ENCODE measurements around the gene TRIM34. TPM values are rescaled to one million over a fixed set of nuclear protein-coding genes. Genes with fewer than 3 reads are reported as not detected.

TRIM34 gene
- total RNA-seq, 4 donors from 2014 or later, result 1.5 to 9.8 (median 7.1) TPM

DNA sequence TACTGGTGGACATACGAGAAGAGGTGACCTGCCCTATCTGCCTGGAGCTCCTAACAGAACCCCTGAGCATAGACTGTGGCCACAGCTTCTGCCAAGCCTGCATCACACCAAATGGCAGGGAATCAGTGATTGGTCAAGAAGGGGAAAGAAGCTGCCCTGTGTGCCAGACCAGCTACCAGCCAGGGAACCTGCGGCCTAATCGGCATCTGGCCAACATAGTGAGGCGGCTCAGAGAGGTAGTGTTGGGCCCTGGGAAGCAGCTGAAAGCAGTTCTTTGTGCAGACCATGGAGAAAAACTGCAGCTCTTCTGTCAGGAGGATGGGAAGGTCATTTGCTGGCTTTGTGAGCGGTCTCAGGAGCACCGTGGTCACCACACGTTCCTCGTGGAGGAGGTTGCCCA, 21.5 kb upstream of the TRIM34 start:
- Histone ChIP-seq H3K4me3 (no peak overlapping the region), H3K27ac (no peak overlapping the region), H3K9me3 (no peaks in the 10 kb centered on the region), H3K4me1 (peaks cover 0 to 6% (median 2%) of the 10 kb centered on the region in 4 donors), H3K36me3 (no peaks in the 10 kb centered on the region), H3K27me3 (no peaks in the 10 kb centered on the region)
- no peak for TF ChIP-seq POLR2AphosphoS5 (IDR thresholded peaks at IDR 0.05)
- TF ChIP-seq EP300 (IDR thresholded peaks at IDR 0.05; ENCODE audit: low read depth), result no peak
- TF ChIP-seq POLR2A (IDR thresholded peaks at IDR 0.05), result no peak
- intact Hi-C loops (cut with DNase I; ENCODE audit: low total_unique reads), result no loop called here
- in situ Hi-C loops (cut with MboI; ENCODE audit: low pct_ligation_motif_present in 1 of 4, low pct_unique_long_range_greater_than_20kb in 1 of 4, low sequenced_read_pairs in 3 of 4), result loop anchor here in 2 of 4 donors (25.0 kb wide), 1 partner anchor 209 kb away; the partner anchor contains the start of gene OR52N2 (in 2 of the 2)
- 90 to 96% methylated on average over 5 to 8 of the region's 8 CpGs for WGBS, 2 donors (ENCODE audit: low coverage in 1 of 2)
- no peak for DNase-seq

DNA sequence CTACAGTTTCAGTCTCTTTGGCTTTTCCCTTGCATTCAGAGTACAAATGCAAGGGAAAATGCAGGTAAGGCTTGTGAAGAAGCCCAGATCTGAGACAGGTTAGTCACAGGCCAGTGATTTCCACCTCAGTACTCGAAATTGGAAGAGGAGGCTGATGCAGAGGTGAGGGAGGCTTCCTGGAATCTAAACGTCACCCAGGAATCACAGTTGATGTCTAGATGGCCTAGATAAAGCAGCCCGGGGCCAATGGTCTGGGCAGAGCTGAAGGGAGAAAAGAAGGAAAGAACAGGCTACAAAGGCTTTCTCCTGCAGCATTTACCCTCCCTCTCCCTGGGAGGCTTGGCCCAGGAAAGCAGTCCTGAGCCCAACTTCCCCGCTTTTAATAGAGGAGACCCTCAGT, 19.9 kb upstream of the TRIM34 start:
- in situ Hi-C loops (cut with MboI; ENCODE audit: low pct_ligation_motif_present in 1 of 4, low pct_unique_long_range_greater_than_20kb in 1 of 4, low sequenced_read_pairs in 3 of 4) (loop anchor here in 2 of 4 donors (25.0 kb wide), 1 partner anchor 207 kb away; the partner anchor contains the start of gene OR52N2 (in 2 of the 2)), intact Hi-C loops (cut with DNase I; ENCODE audit: low total_unique reads) (no loop called here)
- no peak overlapping the region for H3K4me3 ChIP-seq
- no peaks in the 10 kb centered on the region for H3K27me3 ChIP-seq
- WGBS, 2 donors (ENCODE audit: low coverage in 1 of 2), result 67 to 80% methylated on average over 2 to 4 of the region's 4 CpGs
- H3K4me1 ChIP-seq, result peaks cover 0 to 6% (median 2%) of the 10 kb centered on the region in 4 donors
- TF ChIP-seq EP300 (IDR thresholded peaks at IDR 0.05; ENCODE audit: low read depth) (no peak), POLR2AphosphoS5 (IDR thresholded peaks at IDR 0.05) (no peak), POLR2A (IDR thresholded peaks at IDR 0.05) (no peak)
- TF ChIP-seq, protein P1, sequence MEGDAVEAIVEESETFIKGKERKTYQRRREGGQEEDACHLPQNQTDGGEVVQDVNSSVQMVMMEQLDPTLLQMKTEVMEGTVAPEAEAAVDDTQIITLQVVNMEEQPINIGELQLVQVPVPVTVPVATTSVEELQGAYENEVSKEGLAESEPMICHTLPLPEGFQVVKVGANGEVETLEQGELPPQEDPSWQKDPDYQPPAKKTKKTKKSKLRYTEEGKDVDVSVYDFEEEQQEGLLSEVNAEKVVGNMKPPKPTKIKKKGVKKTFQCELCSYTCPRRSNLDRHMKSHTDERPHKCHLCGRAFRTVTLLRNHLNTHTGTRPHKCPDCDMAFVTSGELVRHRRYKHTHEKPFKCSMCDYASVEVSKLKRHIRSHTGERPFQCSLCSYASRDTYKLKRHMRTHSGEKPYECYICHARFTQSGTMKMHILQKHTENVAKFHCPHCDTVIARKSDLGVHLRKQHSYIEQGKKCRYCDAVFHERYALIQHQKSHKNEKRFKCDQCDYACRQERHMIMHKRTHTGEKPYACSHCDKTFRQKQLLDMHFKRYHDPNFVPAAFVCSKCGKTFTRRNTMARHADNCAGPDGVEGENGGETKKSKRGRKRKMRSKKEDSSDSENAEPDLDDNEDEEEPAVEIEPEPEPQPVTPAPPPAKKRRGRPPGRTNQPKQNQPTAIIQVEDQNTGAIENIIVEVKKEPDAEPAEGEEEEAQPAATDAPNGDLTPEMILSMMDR (IDR thresholded peaks at IDR 0.05), result no peak
- no peak for DNase-seq
- H3K27ac ChIP-seq, result no peak overlapping the region
- no peaks in the 10 kb centered on the region for H3K9me3 ChIP-seq
- H3K36me3 ChIP-seq, result no peaks in the 10 kb centered on the region

DNA sequence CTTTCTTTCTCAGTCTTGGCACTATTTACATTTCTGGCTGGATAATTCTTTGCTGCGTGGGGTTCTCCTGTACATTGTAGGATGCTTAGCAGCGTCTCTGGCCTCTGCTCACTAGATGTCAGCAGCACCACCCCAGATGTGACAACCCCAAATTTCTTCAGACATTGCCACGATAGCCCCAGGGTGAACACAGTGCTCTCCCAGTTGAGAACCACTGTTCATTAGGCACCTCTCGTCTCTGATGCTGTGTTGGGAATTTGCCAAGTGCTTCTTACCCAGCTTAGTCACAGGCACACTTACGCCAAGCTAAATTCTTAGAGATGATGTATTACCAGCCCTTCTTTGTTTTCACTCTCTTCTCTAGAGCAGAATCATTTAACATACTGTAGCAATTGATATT, 19.0 kb upstream of the TRIM34 start:
- H3K9me3 ChIP-seq, result no peaks in the 10 kb centered on the region
- WGBS, 2 donors (ENCODE audit: low coverage in 1 of 2), result 56 to 60% methylated on average over 2 to 5 of the region's 5 CpGs
- no peak for TF ChIP-seq POLR2AphosphoS5 (IDR thresholded peaks at IDR 0.05)
- TF ChIP-seq POLR2A (IDR thresholded peaks at IDR 0.05), result no peak
- TF ChIP-seq, protein P1 (IDR thresholded peaks at IDR 0.05), result no peak
- no peak for TF ChIP-seq EP300 (IDR thresholded peaks at IDR 0.05; ENCODE audit: low read depth)
- H3K4me1 ChIP-seq, result peaks cover 0 to 2% (median 0%) of the 10 kb centered on the region in 4 donors
- H3K27ac ChIP-seq, result peak overlapping the region in 2 of 4 donors; percentile 6 to 32
- no peak overlapping the region for H3K4me3 ChIP-seq
- no peak for DNase-seq
- no peaks in the 10 kb centered on the region for H3K27me3 ChIP-seq
- H3K36me3 ChIP-seq, result no peaks in the 10 kb centered on the region
- in situ Hi-C loops (cut with MboI; ENCODE audit: low pct_ligation_motif_present in 1 of 4, low pct_unique_long_range_greater_than_20kb in 1 of 4, low sequenced_read_pairs in 3 of 4) (loop anchor here in 2 of 4 donors (25.0 kb wide), 1 partner anchor 206 kb away; the partner anchor contains the start of gene OR52N2 (in 2 of the 2)), intact Hi-C loops (cut with DNase I; ENCODE audit: low total_unique reads) (no loop called here)

DNA sequence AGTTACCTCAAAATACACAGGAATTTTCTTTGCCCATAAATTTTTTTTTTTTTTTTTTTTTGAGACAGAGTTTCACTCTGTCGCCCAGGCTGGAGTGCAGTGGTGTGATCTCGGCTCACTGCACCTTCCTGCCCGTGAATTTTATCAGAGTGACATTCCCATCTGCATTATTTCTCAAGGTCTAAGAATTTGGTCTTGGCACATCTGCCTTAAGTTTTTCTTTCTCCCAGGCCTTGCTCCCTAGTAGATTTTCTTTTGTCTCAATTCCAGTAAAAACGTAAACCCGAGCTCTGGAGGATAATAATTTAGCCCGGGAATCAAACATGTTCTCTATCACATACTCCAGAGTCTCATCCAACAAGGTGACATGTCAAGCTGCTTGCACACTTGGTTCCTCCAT, 16.0 kb upstream of the TRIM34 start:
- Histone ChIP-seq H3K36me3 (no peaks in the 10 kb centered on the region), H3K4me3 (no peak overlapping the region), H3K9me3 (no peaks in the 10 kb centered on the region), H3K27me3 (no peaks in the 10 kb centered on the region), H3K27ac (peak overlapping the region in 1 of 4 donors; percentile 25), H3K4me1 (no peaks in the 10 kb centered on the region)
- intact Hi-C loops (cut with DNase I; ENCODE audit: low total_unique reads) (no loop called here), in situ Hi-C loops (cut with MboI; ENCODE audit: low pct_ligation_motif_present in 1 of 4, low pct_unique_long_range_greater_than_20kb in 1 of 4, low sequenced_read_pairs in 3 of 4) (loop anchor here in 2 of 4 donors (25.0 kb wide), 1 partner anchor 203 kb away; the partner anchor contains the start of gene OR52N2 (in 2 of the 2))
- TF ChIP-seq POLR2AphosphoS5 (IDR thresholded peaks at IDR 0.05), result no peak
- TF ChIP-seq, protein P1 (IDR thresholded peaks at IDR 0.05), result no peak
- no peak for TF ChIP-seq EP300 (IDR thresholded peaks at IDR 0.05; ENCODE audit: low read depth)
- no peak for TF ChIP-seq POLR2A (IDR thresholded peaks at IDR 0.05)
- no peak for DNase-seq
- 78 to 81% methylated on average over 6 of the region's 6 CpGs for WGBS, 2 donors (ENCODE audit: low coverage in 1 of 2)

Data from transverse colon (tissue), 4 donors.